HG03521 (cell line): ENCODE data around the gene HSF5.
"Not testable (repeated sequence)": the region's sequence is repeated elsewhere in the genome, so short reads cannot be mapped to it uniquely, and the experiment has no call there.

Experiments
- ATAC-seq: cut with Tn5 transposase; IDR thresholded peaks from one replicate; pipeline ENCODE4 v1.9.1; 2021; ENCODE audit warnings: mild to moderate bottlenecking, moderate library complexity; ENCODE audit not compliant: unreplicated experiment

HSF5 gene

DNA sequence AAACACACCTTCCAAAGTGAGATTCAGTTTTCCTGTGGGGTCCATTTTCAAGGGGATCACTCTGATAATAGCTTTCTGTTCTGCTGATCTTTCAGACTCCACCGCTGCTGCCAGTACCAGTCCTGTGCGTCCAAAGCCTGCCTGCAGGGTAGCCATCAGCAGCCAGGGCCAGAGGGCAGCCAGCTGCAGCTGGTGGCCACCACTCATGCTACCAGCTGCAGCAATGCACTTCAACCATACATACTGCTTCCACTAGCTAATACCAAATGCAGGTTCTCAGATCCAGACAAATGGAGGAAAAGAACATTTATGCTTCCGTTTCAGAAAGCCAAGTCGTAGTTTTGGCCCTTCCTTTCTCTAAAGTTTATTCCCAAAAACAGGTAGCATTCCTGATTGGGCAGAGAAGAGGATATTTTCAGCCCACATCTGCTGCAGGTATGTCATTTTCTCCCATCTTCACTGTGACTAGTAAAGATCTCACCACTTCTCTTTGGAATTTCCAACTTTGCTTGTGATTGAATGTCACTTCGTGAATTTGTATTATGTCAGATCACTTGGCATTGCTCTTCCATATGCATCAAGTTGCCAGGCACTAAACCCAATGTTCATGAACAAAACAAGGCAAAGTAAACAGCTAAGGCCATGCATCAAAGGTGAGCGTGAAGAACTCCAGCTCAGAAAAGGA, 72.7 kb downstream of the HSF5 start:
- ATAC-seq, result no peak

DNA sequence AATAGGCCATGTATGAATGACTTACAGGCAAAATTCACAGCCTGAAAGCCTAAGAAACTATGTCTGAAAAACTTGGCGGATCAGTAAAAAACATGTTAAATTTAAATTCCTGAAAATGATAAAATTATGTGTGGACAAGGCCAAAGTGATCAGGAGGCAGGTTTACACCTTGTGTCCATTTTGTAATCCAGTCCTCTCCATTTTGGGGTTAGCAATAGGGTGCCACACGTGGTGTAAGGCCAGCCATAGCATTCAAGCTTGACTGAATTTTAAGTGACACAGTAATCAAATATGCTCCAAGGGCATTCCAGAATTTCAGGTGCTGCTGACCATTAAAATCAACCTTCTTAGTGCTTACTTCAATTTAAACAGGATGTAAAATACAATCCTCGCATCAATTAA, 73.6 kb downstream of the HSF5 start:
- ATAC-seq, result no peak

- no peak for ATAC-seq
Observed at GRCh38 chr17:58413684-58414083, 74.5 kb downstream of the HSF5 start.

- no peak for ATAC-seq
Observed at GRCh38 chr17:58412961-58413586, 75.1 kb downstream of the HSF5 start.

DNA sequence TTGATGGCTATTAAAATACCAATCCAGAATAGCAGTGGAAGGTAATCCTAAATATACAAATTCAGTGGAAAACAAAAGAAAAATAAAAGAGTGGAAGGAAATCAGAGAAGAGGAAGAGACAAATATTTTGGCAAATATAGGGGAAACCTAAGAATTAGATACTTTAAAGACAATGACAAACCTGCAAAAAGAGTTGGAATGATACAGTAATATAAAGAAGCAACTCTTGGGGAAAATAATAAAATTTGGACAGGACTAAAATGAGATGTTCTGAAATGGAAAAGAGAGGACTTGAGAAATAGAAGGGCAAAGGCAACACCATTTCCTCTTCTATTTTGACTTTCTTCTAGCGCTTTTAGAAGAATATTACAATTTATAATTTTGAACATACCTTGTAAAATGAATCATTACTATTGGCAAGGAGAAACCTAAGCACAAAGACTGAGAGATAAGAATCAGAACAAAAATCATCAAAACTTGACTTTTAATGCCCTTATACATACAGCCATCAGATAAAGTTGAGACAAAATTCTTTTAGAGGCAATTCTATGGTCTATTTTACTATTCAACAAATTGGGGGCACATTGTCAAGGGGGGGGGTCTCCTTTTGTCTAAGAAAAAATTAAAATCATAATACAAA, 76.0 kb downstream of the HSF5 start:
- no peak for ATAC-seq

GRCh38 chr17:58411408-58411894, 76.8 kb downstream of the HSF5 start:
- ATAC-seq, result no peak

DNA sequence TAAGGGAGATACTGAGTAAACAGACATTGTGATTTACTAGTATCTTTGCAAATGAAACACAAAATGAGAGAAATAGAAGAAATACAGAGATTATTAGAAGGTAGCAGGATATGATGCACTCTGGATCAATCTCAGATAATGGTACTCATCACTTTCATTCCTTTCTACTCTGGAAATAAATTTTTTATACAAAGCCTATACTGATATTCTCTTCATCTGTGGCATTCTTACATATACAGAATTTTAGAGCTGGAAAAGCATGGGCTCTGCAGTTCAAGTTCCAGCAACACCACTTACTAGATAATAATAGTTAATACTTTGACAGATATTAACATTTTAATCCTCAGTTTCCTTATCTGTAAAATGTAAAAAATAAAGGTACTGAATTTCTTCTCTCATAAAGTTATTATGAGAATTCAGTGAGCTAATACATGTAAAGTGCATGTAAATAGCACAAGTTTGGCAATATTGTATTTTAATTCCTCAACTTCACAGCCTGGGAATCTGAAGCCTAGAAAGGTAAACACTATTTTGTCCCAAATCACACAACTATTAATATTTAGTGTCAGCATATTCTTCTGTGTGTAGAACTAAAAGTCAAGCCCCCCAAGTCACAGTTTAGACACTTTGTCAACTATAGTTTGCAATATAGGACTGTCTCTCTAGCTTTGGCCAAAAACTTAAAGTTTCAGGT, 77.3 kb downstream of the HSF5 start:
- no peak for ATAC-seq

DNA sequence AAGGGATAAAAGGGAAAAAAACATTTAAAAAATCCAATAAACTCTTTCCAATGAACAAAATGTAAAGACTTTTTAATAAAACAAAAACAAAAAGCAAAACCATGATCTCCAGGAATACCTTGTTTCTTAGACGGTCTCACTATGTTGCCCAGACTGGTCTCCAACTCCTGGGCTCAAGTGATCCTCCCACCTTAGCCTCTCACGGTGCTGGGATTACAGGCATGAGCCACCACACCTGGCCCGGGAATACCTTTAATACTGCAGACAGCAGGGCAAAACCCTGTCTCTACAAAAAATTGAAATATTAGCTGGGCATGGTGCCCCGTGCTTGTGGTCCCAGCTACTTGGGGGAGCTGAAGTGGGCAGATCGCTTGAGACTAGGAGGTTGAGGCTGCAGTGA, 78.8 kb downstream of the HSF5 start:
- no peak for ATAC-seq

DNA sequence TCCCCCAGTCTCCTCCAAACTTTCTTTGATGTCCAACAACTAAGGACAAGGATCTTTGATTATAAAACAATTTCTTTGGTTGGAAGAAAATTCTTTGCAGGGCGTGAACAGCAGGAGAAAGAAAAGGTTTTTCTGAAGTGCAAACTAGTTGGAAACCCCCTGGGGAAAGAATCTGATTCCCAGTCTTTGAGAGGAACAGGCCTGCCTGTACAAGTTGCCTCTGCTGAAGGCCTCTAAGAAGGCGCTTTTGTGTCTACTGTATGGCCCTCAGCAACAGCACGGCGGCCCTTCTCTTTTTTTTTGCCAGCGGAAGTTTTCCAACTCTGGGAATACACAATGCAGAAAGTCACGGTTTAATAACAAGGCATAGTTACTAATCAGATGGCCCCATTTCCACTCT, 84.9 kb downstream of the HSF5 start:
- no peak for ATAC-seq

GRCh38 chr17:58402679-58403078, 85.5 kb downstream of the HSF5 start:
- no peak for ATAC-seq

- ATAC-seq, result no peak
Observed at GRCh38 chr17:58402047-58402446, 86.2 kb downstream of the HSF5 start.

GRCh38 chr17:58401287-58401686, 86.9 kb downstream of the HSF5 start:
- ATAC-seq, result no peak

DNA sequence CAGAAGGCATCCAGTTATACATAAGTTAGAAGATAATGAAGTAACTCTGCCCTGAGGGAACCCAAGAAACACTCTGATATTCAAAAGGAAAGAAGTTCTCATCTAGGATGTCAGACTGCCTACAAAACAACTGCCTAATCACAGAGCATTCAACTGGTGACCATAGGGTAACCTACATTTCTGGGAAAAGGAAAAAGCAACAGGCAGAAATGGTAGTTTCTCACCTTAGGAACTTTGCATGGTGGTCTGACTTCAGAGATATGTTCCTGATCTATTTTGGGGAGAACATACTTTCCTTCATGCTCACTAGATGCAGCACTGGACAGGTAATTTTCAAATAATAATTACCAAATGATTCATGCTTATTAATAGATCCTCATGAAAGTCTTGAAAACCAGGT, 87.4 kb downstream of the HSF5 start:
- ATAC-seq, result no peak

GRCh38 chr17:58399974-58400373, 88.2 kb downstream of the HSF5 start:
- ATAC-seq, result no peak

DNA sequence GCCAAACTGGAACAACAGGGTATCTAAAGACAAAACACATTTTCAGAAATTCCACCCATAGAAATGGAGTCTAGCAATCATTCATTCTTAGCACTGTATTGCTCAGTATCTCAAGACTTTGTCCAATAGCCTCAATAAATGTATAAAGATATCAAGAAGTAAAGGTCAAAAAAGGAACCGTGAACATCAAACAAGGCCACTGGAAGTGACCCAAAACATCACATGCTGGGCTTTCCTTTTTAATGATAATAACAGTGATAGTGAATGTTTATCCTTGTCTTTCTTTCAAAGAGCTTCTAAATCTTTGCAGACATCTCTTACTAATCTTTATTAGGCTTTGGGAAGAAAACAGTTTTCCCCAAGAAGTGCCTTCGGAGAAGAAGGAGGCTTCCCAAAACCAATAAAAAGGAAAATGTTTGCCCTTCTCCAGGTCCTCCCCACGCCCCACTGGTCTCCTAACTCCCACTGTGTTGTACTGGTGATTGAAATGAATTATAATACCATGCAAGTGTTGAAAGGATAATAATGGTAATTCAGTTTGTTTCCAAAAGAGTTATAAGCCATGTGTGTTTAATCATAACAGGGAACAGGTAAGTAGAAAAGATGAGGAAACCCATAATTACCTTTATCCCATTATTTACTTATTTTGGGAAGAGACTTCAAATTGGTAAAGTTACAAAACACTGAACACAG, 89.5 kb downstream of the HSF5 start:
- no peak for ATAC-seq

GRCh38 chr17:58397421-58397820, 90.8 kb downstream of the HSF5 start:
- ATAC-seq, result not testable (repeated sequence)

GRCh38 chr17:58396173-58396572, 92.0 kb downstream of the HSF5 start:
- no peak for ATAC-seq

GRCh38 chr17:58394534-58395223, 93.5 kb downstream of the HSF5 start:
- ATAC-seq, result no peak

DNA sequence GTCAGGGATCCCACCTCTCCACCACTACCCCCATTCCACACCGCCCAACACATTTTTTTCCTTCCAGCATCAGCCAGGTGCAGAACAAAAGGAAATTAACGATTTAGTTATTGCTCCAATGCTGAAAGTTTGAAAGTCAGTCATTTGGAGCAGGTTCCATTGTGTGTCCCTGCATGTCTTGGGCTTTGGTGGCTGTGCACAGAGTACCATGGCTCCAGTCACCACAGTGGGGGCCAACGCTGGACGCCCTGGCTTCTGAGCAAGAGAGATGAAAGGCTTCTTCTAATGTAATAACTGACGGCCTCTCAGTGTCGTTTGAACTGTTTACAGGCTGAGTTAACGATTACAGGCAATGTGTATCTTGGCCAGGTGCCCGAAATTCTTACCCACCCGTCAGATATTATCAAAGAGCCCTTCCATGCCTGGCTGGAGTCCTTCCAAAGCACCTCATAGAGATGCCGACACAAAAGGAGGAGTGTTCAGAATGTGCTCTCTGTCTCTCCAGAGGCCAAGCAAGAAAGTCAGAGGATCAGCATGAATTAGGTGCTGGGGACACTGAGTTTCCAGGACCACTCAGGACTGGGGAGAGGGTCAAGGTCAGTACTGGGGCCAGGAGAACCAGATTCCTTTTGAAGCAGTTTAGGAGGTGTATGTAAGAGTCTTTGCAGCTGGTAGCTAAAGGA, 96.8 kb downstream of the HSF5 start:
- ATAC-seq, result no peak

DNA sequence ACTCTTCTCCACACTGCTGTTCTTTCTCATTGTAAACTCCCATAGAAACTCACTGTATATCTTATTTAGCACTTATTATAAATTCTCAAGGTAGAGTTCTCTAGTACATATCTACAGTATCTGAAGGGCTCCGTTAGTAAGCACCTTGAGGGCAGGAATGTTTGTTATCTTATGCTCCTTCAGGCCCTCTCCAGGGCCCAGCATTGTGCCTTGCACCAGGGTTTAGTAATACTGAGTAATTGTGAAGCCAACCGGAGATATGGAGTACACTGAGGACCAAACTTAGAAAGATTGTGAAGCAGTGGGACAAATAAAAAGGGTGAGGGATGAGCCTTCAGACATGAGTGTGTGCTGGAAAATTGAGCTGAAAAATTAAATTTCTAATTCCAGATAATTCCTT, 97.3 kb downstream of the HSF5 start:
- ATAC-seq, result no peak
